DMS153 treated with DMSO at 0.1 percent for 48 hours (cell line): ENCODE measurements around the gene EPHB2.
"Not testable (repeated sequence)": the region's sequence is repeated elsewhere in the genome, so short reads cannot be mapped to it uniquely, and the experiment has no call there.

Source experiments
- DNase-seq: peaks from one replicate; lab custom pipeline; 2025; ENCODE audit not compliant: unreplicated experiment; lab: John Stamatoyannopoulos, UW

Gene EPHB2

GRCh38 chr1:22710701-22711049, at the start of gene EPHB2:
EPHB2 (plus strand) TSS chr1:22710839; CDS start chr1:22710983, 144 bp downstream.
- DNase-seq, result no peak

DNA sequence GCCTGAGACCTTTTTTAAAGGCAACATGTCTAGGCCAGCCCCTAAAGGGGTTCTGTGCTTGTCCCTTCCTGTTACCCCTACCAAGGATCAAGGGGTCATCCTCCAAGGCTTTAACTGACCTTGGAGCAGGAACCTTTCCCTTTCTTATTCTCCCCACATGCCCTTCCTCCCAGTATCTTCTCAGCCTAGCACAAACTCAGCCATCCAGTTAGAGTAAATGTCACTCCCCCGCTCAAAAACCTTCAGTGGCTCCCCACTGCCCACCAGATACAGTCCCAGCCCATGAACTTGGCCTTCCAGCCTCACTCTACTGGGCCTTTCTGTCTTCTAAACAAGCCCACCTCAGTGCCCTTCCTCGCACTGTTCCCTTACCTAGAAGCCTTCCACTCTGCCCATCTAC, 48.8 kb upstream of the EPHB2 start:
- no peak for DNase-seq

- no peak for DNase-seq
Measured at GRCh38 chr1:22662318-22662717, 48.3 kb upstream of the EPHB2 start.

GRCh38 chr1:22662986-22663408, 47.6 kb upstream of the EPHB2 start:
- DNase-seq, result no peak

DNA sequence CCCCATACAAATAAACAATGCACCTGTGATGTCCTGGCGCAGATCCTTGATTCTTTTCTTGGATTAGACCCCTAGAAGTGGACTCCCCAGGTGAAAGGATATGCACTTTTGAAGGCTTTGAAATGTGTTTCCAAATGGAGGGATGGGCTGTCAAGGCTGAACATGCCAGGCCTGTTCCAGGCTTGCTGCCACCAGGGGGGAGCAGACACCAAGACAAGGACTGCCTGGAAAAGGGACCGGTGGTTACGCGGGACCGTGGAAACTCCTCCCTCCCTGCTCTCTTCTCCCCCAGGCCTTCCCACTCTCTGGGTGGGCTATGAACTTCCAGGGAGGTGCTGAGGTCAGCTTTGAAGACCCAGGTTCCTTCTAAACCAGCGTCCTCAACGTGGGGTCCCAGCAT, 44.9 kb upstream of the EPHB2 start:
- DNase-seq, result no peak

DNA sequence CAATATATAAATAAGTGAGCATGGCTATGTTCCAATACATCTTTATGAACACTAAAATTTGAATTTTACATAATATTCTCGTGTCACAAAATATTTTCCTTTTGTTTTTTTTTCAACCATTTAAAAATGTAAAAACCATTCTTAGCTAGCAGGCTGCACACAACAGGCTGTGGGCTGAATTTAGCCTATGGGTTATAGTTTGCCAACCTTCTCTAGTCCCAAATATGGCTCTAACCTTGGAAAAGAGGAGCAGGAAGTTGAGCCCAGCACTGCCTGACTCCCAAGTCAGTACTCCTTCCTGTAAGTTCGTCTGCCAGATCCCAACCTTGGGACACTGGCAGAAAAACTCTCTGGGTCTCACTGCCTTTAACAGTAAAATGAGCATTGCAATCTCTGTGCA, 44.2 kb upstream of the EPHB2 start:
- DNase-seq, result no peak

DNA sequence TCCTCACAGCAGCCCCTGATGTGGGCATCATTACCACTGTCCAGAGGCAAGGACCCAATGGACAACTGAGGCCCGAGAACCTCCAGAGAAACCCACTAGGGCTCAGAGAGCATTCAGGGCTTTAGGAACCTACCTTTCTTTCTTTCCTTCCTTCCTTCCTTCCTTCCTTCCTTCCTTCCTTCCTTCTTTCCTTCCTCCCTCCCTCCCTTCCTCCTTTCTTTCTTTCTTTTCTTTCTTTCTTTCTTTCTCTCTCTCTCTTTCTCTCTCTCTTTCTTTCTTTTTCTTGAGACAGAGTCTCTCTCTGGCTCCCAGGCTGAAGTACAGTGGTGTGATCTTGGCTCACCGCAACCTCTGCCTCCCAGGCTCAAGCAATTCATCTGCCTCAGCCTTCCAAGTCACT, 41.8 kb upstream of the EPHB2 start:
- not testable (repeated sequence) for DNase-seq

GRCh38 chr1:22670352-22670975, 40.2 kb upstream of the EPHB2 start:
- no peak for DNase-seq

DNA sequence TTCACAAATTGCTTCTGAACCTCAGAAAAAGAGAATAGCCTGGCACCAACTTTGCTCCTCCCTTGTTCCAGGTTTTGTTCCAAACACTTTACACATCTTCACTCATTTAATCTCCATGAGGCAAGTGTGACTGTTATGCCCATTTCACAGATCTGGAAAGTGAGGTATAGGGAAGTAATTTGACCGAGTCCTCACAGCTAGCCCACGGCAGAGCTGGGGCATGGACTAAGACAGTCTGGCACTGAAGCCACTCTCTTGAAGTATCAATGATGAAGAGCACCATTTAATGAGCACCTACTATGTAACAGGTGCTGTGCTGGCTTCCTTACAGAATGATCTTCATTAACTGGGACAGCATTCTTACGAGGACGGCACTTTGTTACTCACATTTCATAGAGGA, 38.6 kb upstream of the EPHB2 start:
- DNase-seq, result no peak

DNA sequence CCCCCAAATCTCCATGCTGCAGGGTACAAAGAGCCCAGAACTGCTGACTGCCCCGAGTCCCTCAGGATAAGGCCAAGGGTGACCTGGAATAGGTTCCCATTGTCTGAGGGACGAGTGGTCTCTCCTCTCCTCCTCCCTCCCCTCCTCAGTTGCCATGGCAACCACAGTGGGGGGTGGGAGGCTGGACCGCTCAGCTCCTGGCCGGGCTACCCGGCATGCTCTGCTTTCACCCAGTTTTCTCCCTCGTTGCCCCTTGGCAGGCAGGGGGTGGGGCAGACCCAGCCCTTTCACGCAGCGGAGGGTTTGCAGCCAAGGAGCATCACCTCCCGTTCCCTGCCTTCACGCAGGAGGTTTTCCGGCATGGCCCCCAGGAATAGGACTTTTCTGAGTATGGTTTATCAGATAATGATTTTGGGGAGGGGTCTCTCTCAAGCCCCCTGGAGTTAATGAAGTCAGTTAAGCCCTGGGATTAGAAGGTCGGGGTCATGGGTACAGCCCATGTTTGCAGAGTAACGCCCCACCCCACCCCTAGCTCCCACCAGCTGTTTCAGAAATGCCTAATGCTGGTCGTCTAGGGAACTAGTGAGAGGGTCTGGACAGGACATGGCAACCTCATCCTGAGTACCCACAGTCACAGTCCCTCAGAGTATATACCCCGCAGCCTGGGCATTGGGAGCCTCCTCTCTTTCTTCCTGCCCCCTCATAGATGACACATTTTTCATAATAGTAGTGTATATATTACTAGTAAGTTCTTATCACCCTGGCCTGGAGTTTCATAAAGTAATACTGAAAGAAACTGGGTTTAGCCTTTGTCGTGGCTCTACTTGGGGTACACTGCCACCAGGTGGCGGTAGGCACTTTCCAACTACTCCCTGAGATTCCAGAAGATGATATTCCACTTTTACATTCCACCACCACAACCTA, 36.9 kb upstream of the EPHB2 start:
- peak; percentile 47 for DNase-seq

DNA sequence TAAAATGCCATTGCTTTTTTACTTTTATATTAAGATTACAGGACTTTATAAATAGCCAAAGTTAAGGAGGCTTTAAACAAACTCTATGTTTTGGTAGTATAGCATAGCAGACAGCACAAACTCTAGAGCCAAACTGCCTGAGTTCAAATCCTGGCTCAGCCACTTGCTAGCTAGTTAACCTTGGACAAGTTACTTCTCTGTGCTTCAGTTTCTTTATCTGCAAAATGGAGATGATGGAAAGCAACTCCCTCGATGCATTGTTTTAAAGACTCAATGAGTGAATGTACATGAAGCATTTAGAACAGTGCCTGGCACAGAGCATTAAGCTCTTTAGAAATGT, 36.3 kb upstream of the EPHB2 start:
- no peak for DNase-seq

DNA sequence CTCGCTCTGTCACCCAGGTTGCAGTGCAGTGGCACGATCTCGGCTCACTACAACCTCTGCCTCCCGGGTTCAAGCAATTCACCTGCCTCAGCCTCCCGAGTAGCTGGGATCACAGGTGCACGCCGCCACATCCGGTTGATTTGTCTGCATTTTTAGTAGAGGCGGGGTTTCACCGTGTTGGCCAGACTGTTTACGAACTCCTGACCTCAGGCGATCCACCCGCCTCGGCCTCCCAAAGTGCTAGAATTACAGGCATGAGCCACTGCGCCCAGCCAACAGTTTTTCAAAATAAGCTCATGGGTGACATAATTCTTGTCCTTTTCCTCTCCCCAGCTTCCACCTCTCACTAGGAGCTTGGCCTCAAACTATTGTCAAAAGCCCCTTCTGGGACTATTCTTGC, 34.5 kb upstream of the EPHB2 start:
- not testable (repeated sequence) for DNase-seq

DNA sequence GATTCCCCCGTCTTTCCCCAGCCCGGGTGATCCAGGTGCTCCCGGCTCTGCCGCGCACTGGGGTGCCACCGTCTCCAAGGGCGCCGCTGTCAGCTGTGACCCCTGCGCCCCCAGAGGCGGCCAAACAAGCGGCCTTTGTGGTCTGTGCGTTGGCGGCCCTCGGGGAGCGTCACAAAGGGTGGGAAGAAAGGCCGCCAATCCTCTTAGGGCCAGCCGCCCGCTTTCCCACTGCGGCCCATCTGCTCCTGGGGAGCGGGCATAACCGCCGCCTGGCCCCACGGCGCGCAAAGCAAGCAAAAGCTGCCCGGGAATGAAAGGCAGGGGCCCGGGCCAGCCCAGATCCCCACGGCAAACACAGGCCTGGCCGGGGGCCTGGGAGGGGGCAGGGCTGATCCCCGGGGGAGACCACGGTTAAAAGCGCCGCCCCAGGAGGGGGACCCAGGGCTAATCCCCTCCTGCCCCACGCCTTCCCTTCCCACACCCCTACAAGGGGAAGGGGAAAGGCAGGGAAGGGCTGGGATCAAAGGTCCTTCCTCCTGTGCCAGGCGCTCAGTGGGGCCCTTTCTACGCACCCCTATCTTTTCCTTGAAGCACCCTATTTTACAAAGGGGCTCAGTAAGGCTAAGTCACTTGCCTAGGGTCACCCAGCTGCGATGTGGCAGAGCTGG, 33.6 kb upstream of the EPHB2 start:
- no peak for DNase-seq

DNA sequence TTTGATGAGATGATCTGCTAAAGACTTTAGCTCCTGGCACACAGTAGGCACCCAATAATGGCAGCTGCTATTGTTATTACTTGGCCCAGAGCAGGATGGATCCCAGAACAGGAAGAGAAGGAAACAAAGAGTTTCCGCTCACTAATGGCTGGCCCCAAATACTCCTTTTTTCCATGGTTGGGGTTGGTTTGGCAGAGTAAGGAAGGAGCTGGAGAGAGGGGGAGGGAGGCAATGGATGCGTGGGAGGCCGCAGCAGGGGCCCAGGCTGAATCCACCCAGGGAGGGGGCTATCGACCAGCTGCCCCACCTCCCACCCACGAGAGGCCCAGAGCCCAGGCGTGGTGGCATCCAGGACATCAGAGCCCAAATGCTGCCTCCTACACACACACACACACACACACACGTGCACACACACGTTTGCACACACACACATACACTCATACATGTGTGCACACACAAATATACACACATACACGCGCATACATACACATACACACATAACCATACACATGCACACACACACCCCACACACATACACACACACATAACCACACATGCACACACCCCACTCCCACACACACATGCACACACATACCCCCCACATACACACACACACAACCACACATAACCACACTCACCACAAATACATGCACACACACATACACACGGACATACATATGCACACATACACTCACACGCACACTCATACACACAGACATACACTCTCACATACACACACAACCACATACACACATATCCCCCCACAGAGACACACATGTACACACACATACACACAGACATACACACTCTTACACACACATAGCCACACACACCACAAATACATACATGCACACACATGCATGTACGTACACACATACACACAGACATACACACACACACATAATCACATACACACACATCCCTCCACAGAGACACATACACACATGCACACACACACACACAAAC, 32.4 kb upstream of the EPHB2 start:
- no peak for DNase-seq

- DNase-seq, result peak; percentile 44
Measured at GRCh38 chr1:22680726-22681125, 29.9 kb upstream of the EPHB2 start.

- no peak for DNase-seq
Measured at GRCh38 chr1:22681556-22682276, 28.9 kb upstream of the EPHB2 start.

- DNase-seq, result no peak
Measured at GRCh38 chr1:22683547-22683946, 27.1 kb upstream of the EPHB2 start.

DNA sequence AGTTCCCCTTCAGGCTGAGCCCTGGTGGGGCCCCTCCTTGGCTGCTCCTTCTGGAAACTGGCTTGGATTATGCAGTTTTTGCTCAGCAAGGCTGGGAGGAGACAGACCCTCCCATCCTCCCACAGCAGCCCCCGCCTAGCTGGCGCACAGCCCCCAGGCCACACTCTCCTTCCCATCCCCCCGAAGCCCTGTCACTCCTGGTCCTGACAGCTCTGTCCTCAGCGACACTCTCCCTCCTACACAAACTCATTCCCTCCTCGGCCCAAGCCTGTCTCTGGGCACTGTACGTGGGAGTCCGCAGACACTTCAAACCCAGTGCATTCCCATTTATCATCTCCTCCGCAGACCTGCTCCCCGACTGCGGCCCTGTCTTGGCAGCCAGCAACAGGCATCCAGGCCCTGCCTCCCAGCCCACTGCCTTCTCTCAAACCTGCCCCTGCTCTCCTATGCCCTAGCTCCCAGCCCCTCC, 25.0 kb upstream of the EPHB2 start:
- DNase-seq, result no peak

- DNase-seq, result no peak
Measured at GRCh38 chr1:22687191-22687590, 23.4 kb upstream of the EPHB2 start.

DNA sequence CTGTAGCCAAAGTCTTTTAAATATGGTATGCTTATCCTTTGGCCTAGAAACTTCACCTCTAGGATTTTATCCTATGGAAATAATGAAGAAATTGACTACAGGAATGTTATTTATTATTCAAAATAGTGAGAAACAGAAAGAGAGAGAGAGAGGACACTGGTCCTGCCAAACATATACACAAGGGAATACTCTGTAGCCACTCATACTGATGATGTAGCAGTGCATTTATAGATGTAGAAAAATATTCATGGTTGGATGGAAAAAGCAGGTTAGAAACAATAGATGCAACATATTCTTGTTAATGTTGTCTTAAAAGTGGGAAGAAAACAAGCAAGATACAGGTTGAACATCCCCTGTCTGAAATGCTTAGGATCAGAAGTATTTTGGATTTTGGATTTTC, 22.2 kb upstream of the EPHB2 start:
- no peak for DNase-seq
